ENCODE data around the gene SMIM29.

Gene SMIM29

DNA sequence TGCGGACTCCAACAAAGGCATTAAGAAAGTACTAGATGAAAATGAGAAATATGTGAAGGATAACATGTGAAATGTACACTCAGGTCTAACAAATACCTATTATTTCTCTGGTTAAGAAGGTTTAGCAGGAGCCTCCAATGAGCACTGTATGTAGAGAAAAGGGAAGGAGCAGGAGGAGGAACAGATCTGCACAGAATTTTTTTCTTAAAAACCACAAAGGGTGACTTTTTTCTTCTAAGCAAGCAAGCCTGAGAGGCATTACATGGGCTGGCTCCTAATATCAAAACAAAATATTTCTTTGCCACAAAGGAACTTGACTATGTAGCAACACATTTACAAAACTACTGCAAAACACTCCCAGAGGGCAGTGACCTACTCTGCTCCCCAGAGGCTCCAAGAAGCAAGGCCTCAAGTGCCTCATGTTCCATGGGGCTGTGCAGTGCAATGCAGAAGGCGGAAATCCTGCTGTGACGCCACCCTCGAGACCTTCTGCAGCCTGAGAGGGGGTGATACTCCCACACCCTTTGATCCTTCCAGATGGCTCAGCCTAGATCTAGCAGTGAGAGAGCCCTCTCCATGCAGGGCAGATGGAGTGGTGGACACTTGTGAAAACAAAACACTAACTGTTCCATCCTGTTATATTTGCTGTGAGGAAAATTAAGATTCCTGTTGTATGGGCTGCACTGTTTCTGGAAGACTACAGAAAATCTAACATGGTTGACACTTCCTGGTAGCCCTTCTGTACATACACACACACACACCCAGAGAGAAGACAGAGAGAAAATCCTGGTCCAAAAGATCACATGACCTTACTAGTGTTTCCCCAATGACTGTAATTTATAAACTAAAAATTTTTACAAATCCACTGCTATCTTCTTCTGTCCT, 36.0 kb upstream of the SMIM29 start:
- FAIRE-seq (no peak), DNase-seq (ENCODE audit: insufficient read length, low spot score) (no peak)
- TF ChIP-seq, protein P1, sequence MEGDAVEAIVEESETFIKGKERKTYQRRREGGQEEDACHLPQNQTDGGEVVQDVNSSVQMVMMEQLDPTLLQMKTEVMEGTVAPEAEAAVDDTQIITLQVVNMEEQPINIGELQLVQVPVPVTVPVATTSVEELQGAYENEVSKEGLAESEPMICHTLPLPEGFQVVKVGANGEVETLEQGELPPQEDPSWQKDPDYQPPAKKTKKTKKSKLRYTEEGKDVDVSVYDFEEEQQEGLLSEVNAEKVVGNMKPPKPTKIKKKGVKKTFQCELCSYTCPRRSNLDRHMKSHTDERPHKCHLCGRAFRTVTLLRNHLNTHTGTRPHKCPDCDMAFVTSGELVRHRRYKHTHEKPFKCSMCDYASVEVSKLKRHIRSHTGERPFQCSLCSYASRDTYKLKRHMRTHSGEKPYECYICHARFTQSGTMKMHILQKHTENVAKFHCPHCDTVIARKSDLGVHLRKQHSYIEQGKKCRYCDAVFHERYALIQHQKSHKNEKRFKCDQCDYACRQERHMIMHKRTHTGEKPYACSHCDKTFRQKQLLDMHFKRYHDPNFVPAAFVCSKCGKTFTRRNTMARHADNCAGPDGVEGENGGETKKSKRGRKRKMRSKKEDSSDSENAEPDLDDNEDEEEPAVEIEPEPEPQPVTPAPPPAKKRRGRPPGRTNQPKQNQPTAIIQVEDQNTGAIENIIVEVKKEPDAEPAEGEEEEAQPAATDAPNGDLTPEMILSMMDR (IDR thresholded peaks at IDR 0.05; ENCODE audit: insufficient read depth, missing control alignments): no peak

DNA sequence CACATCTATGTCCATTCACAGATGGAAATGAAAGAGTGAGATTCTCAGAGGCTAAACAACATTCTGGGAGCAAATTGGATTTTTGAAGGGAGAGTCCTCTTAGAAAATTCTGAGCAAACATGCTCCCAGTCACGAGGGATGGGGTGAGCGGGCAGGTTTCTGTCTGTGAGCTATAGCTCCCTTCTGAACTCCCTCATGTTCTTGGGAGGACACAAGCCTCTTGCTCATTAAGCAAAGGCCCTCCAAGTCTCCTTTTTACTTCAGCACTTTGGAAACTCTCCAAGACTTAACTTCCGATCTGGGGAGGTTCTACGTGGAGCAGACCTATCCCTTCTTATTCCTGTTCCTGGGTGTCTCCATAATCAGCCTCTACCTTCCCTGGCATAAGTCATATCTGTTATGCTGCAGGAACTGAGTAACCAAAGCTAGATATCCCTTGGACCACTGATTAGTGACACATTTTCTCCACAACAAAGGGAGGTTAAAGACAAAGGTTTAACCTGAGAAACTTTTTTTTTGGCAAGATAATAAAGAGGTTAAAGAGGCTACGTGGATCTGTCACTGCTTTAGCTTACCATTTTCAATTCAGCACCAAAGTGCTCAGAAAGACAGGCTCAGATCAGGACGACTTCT, 33.0 kb upstream of the SMIM29 start:
- TF ChIP-seq, protein P1 (IDR thresholded peaks at IDR 0.05; ENCODE audit: insufficient read depth, missing control alignments): no peak
- DNase-seq (ENCODE audit: insufficient read length, low spot score) (no peak), FAIRE-seq (no peak)

DNA sequence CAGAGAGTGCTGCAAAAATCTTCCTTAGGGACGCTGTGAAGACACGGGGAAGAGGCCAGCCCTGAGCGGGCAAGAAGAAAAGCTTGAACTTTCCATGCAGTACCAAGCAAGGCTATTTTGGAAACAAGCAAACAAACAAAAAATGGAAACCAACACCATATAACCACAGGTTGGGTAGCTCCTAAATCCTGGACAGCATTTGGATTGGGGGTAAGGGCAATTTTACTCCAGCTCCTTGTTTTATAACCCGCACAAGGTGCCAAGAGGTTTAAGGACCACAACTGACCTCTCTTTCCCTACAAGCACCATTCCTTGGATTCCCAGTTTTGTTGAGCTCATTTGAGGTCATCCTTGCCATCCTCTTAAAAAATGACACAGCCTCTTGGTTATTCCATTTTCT, 31.4 kb upstream of the SMIM29 start:
- DNase-seq (ENCODE audit: insufficient read length, low spot score): no peak
- FAIRE-seq: no peak
- TF ChIP-seq, protein P1 (IDR thresholded peaks at IDR 0.05; ENCODE audit: insufficient read depth, missing control alignments): no peak

DNA sequence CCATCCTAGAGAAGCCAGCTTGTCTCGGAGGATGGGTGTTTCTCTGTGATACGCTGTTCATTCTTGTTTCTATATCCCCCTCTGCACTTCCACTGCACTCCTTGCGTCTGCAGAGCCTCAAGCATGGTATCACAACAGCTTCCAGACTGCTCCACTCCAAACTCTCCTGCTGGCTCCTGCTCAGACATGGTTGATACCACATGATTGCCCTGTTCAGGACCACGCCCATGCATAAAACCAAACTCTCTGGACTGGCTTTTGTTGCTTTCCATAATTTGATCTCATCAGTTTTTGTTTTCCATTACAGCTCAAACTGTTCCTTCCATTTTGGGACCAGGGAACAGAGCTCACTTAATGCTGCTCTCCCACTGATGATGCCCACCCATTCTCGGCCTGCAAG, 30.0 kb upstream of the SMIM29 start:
- no peak for FAIRE-seq
- no peak for DNase-seq (ENCODE audit: insufficient read length, low spot score)
- TF ChIP-seq, protein P1 (IDR thresholded peaks at IDR 0.05; ENCODE audit: insufficient read depth, missing control alignments): no peak

DNA sequence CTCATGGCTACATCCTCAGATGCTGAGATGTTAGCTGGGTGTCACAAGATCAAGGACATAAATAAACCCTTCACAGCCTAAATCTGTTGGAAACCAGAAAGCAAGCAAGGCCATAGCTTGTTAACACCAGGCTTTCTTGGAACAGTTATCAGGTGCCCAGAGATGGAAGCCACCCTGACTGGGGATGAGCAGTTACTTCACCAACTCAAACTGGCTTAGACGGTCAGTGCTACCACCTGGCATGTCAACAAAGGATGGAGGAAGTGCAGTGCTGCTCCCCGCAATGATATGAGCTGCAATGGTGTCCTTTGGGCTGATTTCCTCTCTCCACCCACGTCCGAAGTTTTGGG, 28.9 kb upstream of the SMIM29 start:
- DNase-seq (ENCODE audit: insufficient read length, low spot score) (no peak), FAIRE-seq (no peak)
- TF ChIP-seq, protein P1 (IDR thresholded peaks at IDR 0.05; ENCODE audit: insufficient read depth, missing control alignments): no peak

DNA sequence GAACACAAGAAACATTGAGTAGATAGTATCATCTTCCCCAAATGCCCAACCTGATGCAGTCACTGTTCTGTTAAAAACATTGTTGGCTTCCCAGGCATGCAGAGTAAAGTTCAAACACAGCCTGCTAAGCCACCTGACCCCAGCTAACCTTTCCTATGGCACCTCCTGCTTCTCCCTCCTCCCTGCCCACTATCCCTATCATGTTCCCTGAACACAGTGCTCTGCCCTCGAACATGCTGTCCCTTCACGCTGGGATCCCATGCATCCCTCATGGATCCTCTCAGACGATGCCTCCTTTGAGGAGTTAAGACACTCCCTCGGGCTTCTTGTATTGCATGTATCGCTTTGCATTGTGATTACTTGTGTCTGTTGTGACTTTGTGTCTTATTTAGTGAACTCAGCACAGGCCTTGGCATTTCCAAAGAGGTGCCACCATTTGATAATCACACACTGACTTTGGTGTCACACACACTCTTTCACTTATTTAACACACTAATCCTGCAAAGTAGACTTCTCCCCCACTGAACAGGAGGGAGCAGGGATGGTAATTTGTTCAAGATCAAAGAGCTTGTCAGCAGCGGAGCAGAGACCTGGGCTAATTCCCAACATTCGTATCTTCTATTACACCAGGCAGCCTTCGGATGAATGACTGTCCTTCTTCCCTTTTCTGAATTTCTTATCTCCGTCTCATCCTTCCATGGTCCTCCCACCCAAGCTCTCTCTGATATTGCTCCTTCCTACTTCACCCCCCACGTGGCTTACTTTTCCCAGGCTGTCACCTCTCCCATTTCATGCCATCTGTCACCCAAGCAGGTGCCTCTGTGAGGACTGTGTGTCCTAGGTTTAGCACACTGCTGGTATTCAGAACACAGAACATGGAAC, 28.3 kb upstream of the SMIM29 start:
- TF ChIP-seq, protein P1 (IDR thresholded peaks at IDR 0.05; ENCODE audit: insufficient read depth, missing control alignments): no peak
- FAIRE-seq: no peak

More for the DNA sequence above, 28.3 kb upstream of the SMIM29 start:
- no peak for DNase-seq (ENCODE audit: insufficient read length, low spot score)
